ENCODE results near the gene HCLS1.

HCLS1 gene

GRCh38 chr3:121670676-121671075 is 10.0 kb upstream of the HCLS1 start:
- no peak overlapping the region for H3K4me3 ChIP-seq (ENCODE audit: low read depth, low read length)
- no peak for TF ChIP-seq CTCF (IDR thresholded peaks at IDR 0.05; ENCODE audit: borderline replicate concordance, insufficient read depth, low read depth, low read length)

- no peak for TF ChIP-seq CTCF (IDR thresholded peaks at IDR 0.05; ENCODE audit: borderline replicate concordance, insufficient read depth, low read depth, low read length)
- H3K4me3 ChIP-seq (ENCODE audit: low read depth, low read length), result no peak overlapping the region
Measured at GRCh38 chr3:121667333-121667732, 6.6 kb upstream of the HCLS1 start.

- TF ChIP-seq CTCF (IDR thresholded peaks at IDR 0.05; ENCODE audit: borderline replicate concordance, insufficient read depth, low read depth, low read length), result no peak
- H3K4me3 ChIP-seq (ENCODE audit: low read depth, low read length), result no peak overlapping the region
Measured at GRCh38 chr3:121665488-121665887, 4.8 kb upstream of the HCLS1 start.

GRCh38 chr3:121663171-121663847 is 2.6 kb upstream of the HCLS1 start:
- TF ChIP-seq CTCF (IDR thresholded peaks at IDR 0.05; ENCODE audit: borderline replicate concordance, insufficient read depth, low read depth, low read length), result no peak

GRCh38 chr3:121662742-121663141 is 2.0 kb upstream of the HCLS1 start:
- TF ChIP-seq CTCF (IDR thresholded peaks at IDR 0.05; ENCODE audit: borderline replicate concordance, insufficient read depth, low read depth, low read length), result no peak

More at GRCh38 chr3:121663171-121663847, 2.6 kb upstream of the HCLS1 start:
- H3K4me3 ChIP-seq (ENCODE audit: low read depth, low read length), result no peak overlapping the region

GRCh38 chr3:121661376-121661775 is 673 bp upstream of the HCLS1 start:
- no peak overlapping the region for H3K4me3 ChIP-seq (ENCODE audit: low read depth, low read length)
- TF ChIP-seq CTCF (IDR thresholded peaks at IDR 0.05; ENCODE audit: borderline replicate concordance, insufficient read depth, low read depth, low read length), result no peak

More at GRCh38 chr3:121662742-121663141, 2.0 kb upstream of the HCLS1 start:
- H3K4me3 ChIP-seq (ENCODE audit: low read depth, low read length), result no peak overlapping the region

- TF ChIP-seq CTCF (IDR thresholded peaks at IDR 0.05; ENCODE audit: borderline replicate concordance, insufficient read depth, low read depth, low read length), result no peak
- peak overlapping the region; percentile 81 for H3K4me3 ChIP-seq (ENCODE audit: low read depth, low read length)
Measured at GRCh38 chr3:121659586-121659985, 1.1 kb downstream of the HCLS1 start.

All from GM12875 (cell line).